Aorta (tissue), 5 donors: ENCODE results near the gene ACOT12. TPM values are rescaled to one million over a fixed set of nuclear protein-coding genes. Genes with fewer than 3 reads are reported as not detected.

Experiments
- ATAC-seq: fragments of 200-7000 bp; cut with Tn5 transposase; one replicate; pipeline ENCODE4 v1.9.1; 2022; ENCODE audit warnings: moderate library complexity; ENCODE audit not compliant: low FRiP score
- DNase-seq, 2 donors: peaks; one replicate each; pipeline ENCODE4 v3.0.0-alpha.2; 2020
- H3K27ac ChIP-seq, 2 donors: one replicate each; pipeline ENCODE4 v1.5.1; 2013; ENCODE audit warnings: low read length in 2 of 2, mild to moderate bottlenecking in 2 of 2, moderate library complexity in 2 of 2, control low read depth in 1 of 2, inconsistent platforms in 1 of 2, low read depth in 1 of 2
- H3K27me3 ChIP-seq, 2 donors: one replicate each; pipeline ENCODE4 v1.6.1; 2013; ENCODE audit warnings: control low read depth in 1 of 2, low read length in 1 of 2, mild to moderate bottlenecking in 1 of 2, moderate library complexity in 1 of 2; ENCODE audit not compliant: insufficient read depth in 2 of 2, control insufficient read depth in 1 of 2
- H3K36me3 ChIP-seq, 2 donors: one replicate each; pipeline ENCODE4 v1.6.1; 2013; ENCODE audit warnings: control low read depth in 1 of 2, low read length in 1 of 2, mild to moderate bottlenecking in 1 of 2; ENCODE audit not compliant: insufficient read depth in 2 of 2, control insufficient read depth in 1 of 2
- H3K4me1 ChIP-seq, 2 donors: one replicate each; pipeline ENCODE4 v1.6.1; 2013; ENCODE audit warnings: low read length in 2 of 2, control low read depth in 1 of 2, mild to moderate bottlenecking in 1 of 2, moderate library complexity in 1 of 2; ENCODE audit not compliant: insufficient read depth in 2 of 2, control insufficient read depth in 1 of 2
- H3K4me3 ChIP-seq, 2 donors: one replicate each; pipeline ENCODE4 v1.5.1; 2013; ENCODE audit warnings: low read length in 2 of 2, control low read depth in 1 of 2, mild to moderate bottlenecking in 1 of 2
- H3K9me3 ChIP-seq: one replicate; pipeline ENCODE4 v1.6.1; 2013; ENCODE audit warnings: mild to moderate bottlenecking, low read length; ENCODE audit not compliant: control insufficient read depth
- WGBS, 2 donors: extraction: QIAGEN DNeasy Blood & Tissue Kit; methylation state at CpG; one replicate each; pipeline ENCODE4 v1.1.7; 2013; 5-methylcytosine and 5-hydroxymethylcytosine counted together
- intact Hi-C, 2 donors: fragments of 100-400 bp; cut with DNase I; formaldehyde crosslinking; loops; one replicate each; pipeline versions ENCODE4 v1.14.2 to v1.15.0; 2022
- polyA plus RNA-seq, 2 donors: library from polyadenylated mRNA; stranded (reverse); fragments of 200-250 nt; gene quantifications; one replicate each; pipeline ENCODE4 v1.2.3, GENCODE V29; 2013
- total RNA-seq, 2 donors: library from RNA; stranded (reverse); fragmentation: NEBNext Ultra II Directional; extraction: Animal tissue kit (Norgen Biotek cat#: 25700); gene quantifications; one replicate each; pipeline ENCODE4 v1.2.1, GENCODE V29; 2021
- donor health status: healthy with polysubstance abuse.
- donor health status: Bipolar disorder and iron deficiency.
- donor health status: DM: no; HTN: no; CAD: no.
- donor health status: DM: no; HTN: no; CAD: no.
- donor health status: DM: yes; HTN: yes; CAD: no.

Gene ACOT12
- total and polyA plus RNA-seq, 4 donors, result 0.18 to 0.45 TPM; not detected in 2

DNA sequence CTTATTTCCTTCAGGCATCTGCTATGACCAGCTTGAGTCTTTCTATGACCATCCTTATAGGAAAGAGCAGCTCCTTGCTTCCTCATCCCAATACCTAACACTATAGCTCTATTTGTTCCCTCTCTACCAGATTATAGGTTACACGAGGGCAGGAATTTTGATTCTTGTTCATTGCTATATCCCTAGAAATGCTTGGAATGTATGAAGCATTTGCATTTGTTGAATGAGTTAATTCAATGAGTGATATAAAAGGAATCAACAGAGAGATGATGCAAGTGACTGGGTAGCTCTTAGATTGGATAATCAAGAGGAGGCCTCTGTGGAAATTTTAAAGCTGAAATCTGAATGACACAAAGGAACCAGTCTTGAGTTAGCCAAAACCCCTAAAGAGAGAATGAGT lies 78.6 kb downstream of the ACOT12 start:
- no peak for DNase-seq
- intact Hi-C loops, result no loop called here
- Histone ChIP-seq H3K27ac (no peak overlapping the region), H3K9me3 (no peaks in the 10 kb centered on the region), H3K4me3 (no peak overlapping the region), H3K36me3 (peaks cover 7 to 8% of the 10 kb centered on the region in 2 donors), H3K27me3 (no peaks in the 10 kb centered on the region), H3K4me1 (no peaks in the 10 kb centered on the region)
- no peak for ATAC-seq
- 61 to 75% methylated on average over 1 of the region's 1 CpG for WGBS, 2 donors

DNA sequence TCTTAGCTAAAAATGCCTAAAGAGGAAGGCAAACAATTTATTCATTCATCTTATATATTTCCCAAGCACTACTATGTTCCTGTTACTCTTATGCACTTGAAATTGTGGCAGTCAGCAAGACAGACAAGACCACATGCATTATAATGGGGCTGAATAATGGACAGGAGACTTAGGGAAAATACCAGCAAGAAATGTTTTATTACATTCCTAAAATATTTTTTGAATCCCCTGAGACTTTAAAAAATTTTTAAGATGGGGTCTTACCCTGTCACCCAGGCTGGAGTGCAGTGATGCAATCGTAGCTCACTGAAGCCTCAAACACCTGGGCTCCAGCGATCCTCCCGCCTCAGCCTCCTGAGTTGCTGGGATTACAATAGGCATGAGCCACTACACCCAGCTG lies 79.4 kb downstream of the ACOT12 start:
- H3K36me3 ChIP-seq, result peaks cover 7 to 8% of the 10 kb centered on the region in 2 donors
- no peak for ATAC-seq
- 80 to 82% methylated on average over 3 of the region's 3 CpGs for WGBS, 2 donors

DNA sequence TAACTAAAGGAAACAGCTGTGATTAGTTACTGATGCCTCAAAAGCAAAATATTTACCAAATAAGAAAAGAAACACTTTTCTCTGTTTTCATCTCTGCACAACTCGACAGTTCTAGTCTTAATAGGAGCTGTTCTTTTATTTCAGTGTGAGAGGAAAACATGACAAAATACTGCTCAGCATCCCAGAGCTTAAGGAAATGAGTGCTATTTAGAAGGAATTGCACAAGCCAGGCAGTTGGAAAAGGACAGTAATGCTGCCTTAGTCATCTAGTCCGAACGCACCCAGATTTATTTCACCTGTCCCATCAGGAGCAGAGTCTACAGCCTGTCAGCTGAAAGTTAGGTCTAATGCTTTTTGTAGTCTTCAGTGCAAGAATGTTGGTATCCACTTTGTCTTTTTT lies 80.2 kb downstream of the ACOT12 start:
- no peak overlapping the region for H3K4me3 ChIP-seq
- no peak overlapping the region for H3K27ac ChIP-seq
- H3K27me3 ChIP-seq, result no peaks in the 10 kb centered on the region
- DNase-seq (no peak), ATAC-seq (no peak)
- H3K9me3 ChIP-seq, result no peaks in the 10 kb centered on the region
- 93 to 94% methylated on average over 3 of the region's 3 CpGs for WGBS, 2 donors
- H3K4me1 ChIP-seq, result no peaks in the 10 kb centered on the region
- intact Hi-C loops, result no loop called here
- H3K36me3 ChIP-seq, result peaks cover 7 to 8% of the 10 kb centered on the region in 2 donors

More for the DNA sequence above, 79.4 kb downstream of the ACOT12 start:
- intact Hi-C loops, result no loop called here
- H3K27ac ChIP-seq, result no peak overlapping the region
- H3K4me3 ChIP-seq, result no peak overlapping the region
- H3K9me3 ChIP-seq, result no peaks in the 10 kb centered on the region
- DNase-seq, result no peak
- H3K27me3 ChIP-seq, result no peaks in the 10 kb centered on the region
- no peaks in the 10 kb centered on the region for H3K4me1 ChIP-seq

DNA sequence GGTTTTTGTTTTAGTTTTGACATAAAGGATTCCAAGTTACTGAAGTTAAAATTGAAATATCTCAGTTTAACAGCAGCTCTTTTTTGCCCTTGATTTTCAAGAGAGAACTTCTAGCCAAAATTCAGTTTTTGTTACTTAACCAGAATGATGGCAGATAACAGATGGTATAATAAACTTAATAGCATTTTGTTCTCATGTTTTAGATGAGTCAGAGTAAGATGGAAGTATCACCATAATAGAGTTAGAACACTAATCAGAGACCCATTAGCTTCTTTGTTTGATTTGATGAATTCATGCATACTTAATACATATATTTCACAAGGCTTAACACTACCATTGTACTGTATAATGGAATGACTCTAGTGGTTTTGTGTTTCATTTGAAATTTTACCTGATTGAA lies 80.7 kb downstream of the ACOT12 start:
- Histone ChIP-seq H3K9me3 (no peaks in the 10 kb centered on the region), H3K36me3 (peaks cover 7 to 8% of the 10 kb centered on the region in 2 donors), H3K4me3 (no peak overlapping the region), H3K27me3 (no peaks in the 10 kb centered on the region), H3K4me1 (no peaks in the 10 kb centered on the region), H3K27ac (no peak overlapping the region)
- intact Hi-C loops, result no loop called here
- no peak for ATAC-seq
- DNase-seq, result no peak

DNA sequence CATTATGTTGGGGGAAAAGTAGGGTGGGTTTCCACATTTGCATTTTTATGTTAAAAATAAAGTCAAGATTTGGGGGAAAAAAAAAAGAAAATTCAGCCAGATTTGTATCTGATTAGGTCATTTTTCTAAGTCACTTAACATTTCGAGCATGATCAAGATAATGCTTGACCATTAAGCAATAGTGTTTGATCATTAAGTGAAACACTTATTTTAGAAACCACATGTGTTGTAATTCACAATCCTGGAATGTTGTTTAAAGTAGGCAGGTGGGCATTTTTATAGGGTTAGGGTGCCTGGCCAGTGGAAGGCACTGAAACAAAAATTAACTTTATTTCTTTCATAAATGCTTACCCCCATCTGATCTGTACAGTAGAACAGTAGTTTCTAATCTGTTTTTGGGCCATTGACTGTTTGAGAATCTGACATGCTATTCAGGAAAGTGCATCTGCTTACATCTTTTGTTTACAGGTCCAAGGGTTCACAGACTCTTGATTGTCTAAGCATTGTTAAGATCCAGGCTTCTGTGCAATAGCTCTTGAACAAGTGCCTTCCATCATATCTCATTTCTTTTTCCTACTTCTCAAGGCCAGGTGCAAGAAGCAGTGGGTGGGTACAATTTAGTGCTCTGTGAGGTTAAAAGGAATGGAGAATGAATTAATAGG lies 83.4 kb downstream of the ACOT12 start:
- WGBS, 2 donors, result 67 to 77% methylated on average over 1 of the region's 1 CpG
- no peak overlapping the region for H3K27ac ChIP-seq
- peaks cover 7 to 8% of the 10 kb centered on the region in 2 donors for H3K36me3 ChIP-seq
- intact Hi-C loops, result no loop called here
- H3K4me1 ChIP-seq, result no peaks in the 10 kb centered on the region
- H3K9me3 ChIP-seq, result no peaks in the 10 kb centered on the region
- H3K27me3 ChIP-seq, result no peaks in the 10 kb centered on the region
- H3K4me3 ChIP-seq, result no peak overlapping the region
- DNase-seq (no peak), ATAC-seq (no peak)

DNA sequence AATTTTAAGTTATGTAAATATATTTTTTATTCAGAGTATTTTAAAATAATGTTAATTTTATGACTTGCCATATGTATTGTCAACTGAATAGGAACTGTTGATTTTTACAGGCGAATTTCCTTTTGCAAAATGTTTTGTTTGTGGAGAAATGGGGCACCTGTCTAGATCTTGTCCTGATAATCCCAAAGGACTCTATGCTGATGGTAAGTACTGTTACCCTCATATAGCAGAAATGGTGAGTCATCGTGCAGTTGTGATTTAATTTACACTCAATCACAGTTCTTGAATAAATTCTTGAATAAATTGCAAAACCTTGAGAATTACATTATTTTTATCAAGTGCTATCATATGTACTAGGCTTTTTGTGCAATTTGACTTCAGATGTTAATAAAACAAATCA lies 85.1 kb downstream of the ACOT12 start:
- intact Hi-C loops, result no loop called here
- Histone ChIP-seq H3K27me3 (no peaks in the 10 kb centered on the region), H3K4me1 (no peaks in the 10 kb centered on the region), H3K27ac (no peak overlapping the region), H3K36me3 (peaks cover 7% of the 10 kb centered on the region in 2 donors), H3K9me3 (no peaks in the 10 kb centered on the region), H3K4me3 (no peak overlapping the region)
- DNase-seq, result no peak
- 90% methylated on average over 2 of the region's 2 CpGs for WGBS, 2 donors
- ATAC-seq, result no peak

DNA sequence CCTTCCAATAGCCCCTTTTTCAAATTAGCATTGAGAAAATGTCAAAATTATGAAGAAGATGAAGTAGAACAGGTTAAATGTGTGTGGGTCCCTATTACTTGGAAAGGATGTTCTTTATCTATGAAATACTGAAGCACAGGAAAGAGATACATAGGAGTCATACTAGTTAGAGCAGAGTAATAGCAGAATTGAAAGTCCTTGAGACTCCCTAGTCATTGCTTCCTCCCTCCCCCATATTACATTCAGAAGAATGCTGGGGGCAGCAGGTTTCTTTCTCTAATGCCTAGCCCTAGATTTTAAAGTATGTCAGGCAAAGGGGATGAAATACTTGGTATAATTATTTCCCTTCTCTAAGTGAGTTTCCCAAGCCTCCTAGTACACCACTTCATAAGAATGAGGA lies 88.1 kb downstream of the ACOT12 start:
- intact Hi-C loops, result no loop called here
- Histone ChIP-seq H3K9me3 (no peaks in the 10 kb centered on the region), H3K4me1 (no peaks in the 10 kb centered on the region)

DNA sequence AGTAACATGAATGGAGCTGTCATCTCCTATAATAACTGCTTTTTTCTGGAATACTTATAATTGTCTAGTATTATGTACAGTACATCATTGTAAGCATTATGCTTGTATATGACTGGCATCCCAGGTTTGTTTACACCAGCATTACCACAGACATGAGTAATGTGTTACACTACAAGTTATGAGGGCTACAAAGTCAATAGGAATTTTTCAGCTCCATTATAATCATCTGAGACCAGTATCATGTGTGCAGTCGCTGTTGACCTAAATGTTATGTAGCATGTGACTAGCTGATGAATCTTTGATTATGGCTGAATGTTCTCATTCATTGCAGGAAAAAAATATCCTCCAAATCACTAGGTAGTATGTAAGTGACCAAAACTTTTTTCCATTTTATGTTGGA lies 90.4 kb downstream of the ACOT12 start:
- Histone ChIP-seq H3K36me3 (no peaks in the 10 kb centered on the region), H3K27ac (no peak overlapping the region), H3K9me3 (no peaks in the 10 kb centered on the region), H3K4me3 (no peak overlapping the region), H3K27me3 (no peaks in the 10 kb centered on the region), H3K4me1 (peaks cover 0 to 3% of the 10 kb centered on the region in 2 donors)
- intact Hi-C loops, result loop anchor here in 1 of 2 donors (5.0 kb wide), 1 partner anchor 71 kb away; the partner anchor contains the start of gene CKMT2
- no peak for DNase-seq
- WGBS, 2 donors, result 83 to 86% methylated on average over 1 of the region's 1 CpG
- ATAC-seq, result no peak

More for the DNA sequence above, 88.1 kb downstream of the ACOT12 start:
- DNase-seq (no peak), ATAC-seq (no peak)
- H3K4me3 ChIP-seq, result no peak overlapping the region
- no peak overlapping the region for H3K27ac ChIP-seq
- peaks cover 0 to under 1% of the 10 kb centered on the region in 2 donors for H3K36me3 ChIP-seq
- no peaks in the 10 kb centered on the region for H3K27me3 ChIP-seq

DNA sequence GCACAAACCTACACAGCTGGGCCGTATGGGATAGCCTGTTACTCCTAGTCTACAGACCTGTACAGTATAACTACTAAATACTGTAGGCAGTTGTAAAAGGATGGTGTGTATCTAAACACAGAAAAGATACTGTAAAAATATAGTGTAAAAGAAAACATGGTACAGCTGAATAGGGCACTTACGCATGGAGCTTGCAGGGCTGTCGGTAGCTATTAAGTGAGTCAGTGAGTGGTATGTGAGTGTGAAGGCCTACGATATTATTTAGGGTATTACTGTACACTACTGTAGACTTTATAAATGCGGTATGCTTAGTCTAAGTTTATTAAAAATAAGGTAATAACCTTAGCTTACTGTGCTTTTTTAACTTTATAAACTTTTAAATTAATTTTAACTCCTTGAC lies 91.3 kb downstream of the ACOT12 start:
- ATAC-seq (no peak), DNase-seq (no peak)
- Histone ChIP-seq H3K4me3 (peak overlapping the region in 1 of 2 donors; percentile 41), H3K27me3 (no peaks in the 10 kb centered on the region), H3K9me3 (no peaks in the 10 kb centered on the region), H3K27ac (no peak overlapping the region), H3K36me3 (no peaks in the 10 kb centered on the region), H3K4me1 (peaks cover 0 to 3% of the 10 kb centered on the region in 2 donors)
- WGBS, 2 donors, result 86 to 88% methylated on average over 5 of the region's 5 CpGs
- intact Hi-C loops, result loop anchor here in 1 of 2 donors (5.0 kb wide), 1 partner anchor 70 kb away; the partner anchor contains the start of gene CKMT2
